Cardiac muscle cell (in vitro differentiated cells and primary cell): ENCODE measurements around the gene PTP4A2. TPM values are rescaled to one million over a fixed set of nuclear protein-coding genes. Genes with fewer than 3 reads are reported as not detected.
A peak's percentile ranks its signal among the peaks of the same experiment; 100 is the strongest.

ENCODE experiments used
- DNase-seq, 2 donors: peaks; one replicate each; pipeline versions ENCODE4 v3.0.0 to v3.0.0-alpha.2; 2010 to 2017; ENCODE audit warnings: low read depth in 1 of 2, low spot score in 1 of 2
- H3K27ac ChIP-seq: fragments of 200-600 bp; sonication (generic); 2 replicates; pipeline ENCODE4 v1.5.1; 2016
- H3K27me3 ChIP-seq: fragments of 200-600 bp; sonication (generic); 2 replicates; pipeline ENCODE4 v1.6.0; 2016; ENCODE audit warnings: control low read depth
- H3K36me3 ChIP-seq: fragments of 200-600 bp; sonication (generic); 2 replicates; pipeline ENCODE4 v1.5.1; 2016; ENCODE audit warnings: control low read depth
- H3K4me1 ChIP-seq: fragments of 200-600 bp; sonication (generic); 2 replicates; pipeline ENCODE4 v1.8.1; 2017; ENCODE audit warnings: low read depth, mild to moderate bottlenecking, mixed run types
- H3K4me3 ChIP-seq: fragments of 200-600 bp; sonication (generic); 2 replicates; pipeline ENCODE4 v1.5.1; 2016; ENCODE audit warnings: mild to moderate bottlenecking
- H3K9me3 ChIP-seq: fragments of 200-600 bp; sonication (generic); 2 replicates; pipeline ENCODE4 v1.5.1; 2017; ENCODE audit warnings: low read depth, mild to moderate bottlenecking, control low read depth
- CTCF ChIP-seq: IDR thresholded peaks from 2 replicates; pipeline ENCODE4 v1.5.1; 2012; ENCODE audit warnings: low read depth, mild to moderate bottlenecking, low read length
- polyA plus RNA-seq: library from polyadenylated mRNA; unstranded; fragments of >200 nt; fragmentation: Nextera tagmentation; extraction: Ambion mirVana; gene quantifications from 2 replicates; pipeline ENCODE4 v1.2.1, GENCODE V29; 2016
- total RNA-seq: library from RNA; depleted of rRNA; stranded (reverse); fragments of >200 nt; gene quantifications from 2 replicates; pipeline ENCODE4 v1.2.3, GENCODE V29; 2016

The PTP4A2 gene
- total and polyA plus RNA-seq, 2 experiments from 2014 or later = 161 to 285 TPM

GRCh38 chr1:31885851-31886250 is 52.3 kb downstream of the PTP4A2 start:
- TF ChIP-seq CTCF = no peak
- H3K27ac ChIP-seq = no peak overlapping the region
- H3K9me3 ChIP-seq = no peaks in the 10 kb centered on the region
- no peaks in the 10 kb centered on the region for H3K36me3 ChIP-seq
- peaks cover 20% of the 10 kb centered on the region for H3K4me1 ChIP-seq
- no peak for DNase-seq
- no peak overlapping the region for H3K4me3 ChIP-seq
- H3K27me3 ChIP-seq = no peaks in the 10 kb centered on the region

DNA sequence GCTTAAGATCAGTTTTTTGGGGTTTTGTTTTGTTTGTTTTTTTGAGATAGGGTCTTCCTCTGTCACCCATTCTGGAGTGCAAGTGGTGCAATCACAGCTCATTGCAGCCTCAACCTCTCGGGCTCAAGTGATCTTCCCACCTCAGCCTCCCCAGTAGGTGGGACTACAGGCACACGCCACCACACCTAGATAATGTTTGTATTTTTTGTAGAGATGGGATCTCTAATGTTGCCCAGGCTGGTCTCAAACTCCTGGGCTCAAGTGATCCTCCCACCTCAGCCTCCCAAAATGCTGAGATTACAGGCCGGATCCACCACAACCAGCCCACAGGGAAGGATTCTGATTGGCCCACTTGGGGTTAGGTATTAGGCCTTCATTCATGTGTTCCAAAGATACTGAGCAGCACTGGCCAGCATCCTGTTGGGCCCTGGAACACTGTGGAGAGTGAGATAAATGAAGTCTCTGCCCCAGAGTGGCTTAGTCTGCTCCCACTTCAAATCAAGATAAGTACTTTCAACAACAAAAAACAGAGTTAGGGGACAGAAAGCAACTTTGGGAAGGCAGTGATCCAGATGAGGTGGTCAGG is 54.7 kb downstream of the PTP4A2 start:
- H3K4me3 ChIP-seq = no peak overlapping the region
- peaks cover 28% of the 10 kb centered on the region for H3K4me1 ChIP-seq
- no peaks in the 10 kb centered on the region for H3K36me3 ChIP-seq
- H3K27me3 ChIP-seq = no peaks in the 10 kb centered on the region
- TF ChIP-seq CTCF = no peak
- no peaks in the 10 kb centered on the region for H3K9me3 ChIP-seq
- peak overlapping the region; percentile 79 for H3K27ac ChIP-seq
- peak in 1 of 2 donors; percentile 32 for DNase-seq

DNA sequence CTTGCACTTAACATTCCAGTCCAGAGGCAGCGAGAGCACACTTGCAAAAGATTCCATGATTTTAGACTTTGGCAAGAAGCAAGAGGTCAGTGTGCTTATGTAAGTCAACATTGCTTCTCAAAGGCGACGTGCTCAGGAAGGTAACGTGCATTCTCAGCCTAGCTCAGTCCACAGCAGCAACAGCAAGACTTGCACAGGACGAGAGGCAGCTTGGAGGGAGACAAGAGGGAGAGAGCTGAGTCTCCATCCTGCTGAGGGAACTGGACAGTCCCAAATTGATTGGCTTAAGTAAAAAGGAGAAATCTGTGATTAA is 56.5 kb downstream of the PTP4A2 start:
- no peaks in the 10 kb centered on the region for H3K27me3 ChIP-seq
- H3K4me1 ChIP-seq = peaks cover 28% of the 10 kb centered on the region
- DNase-seq = peak in 1 of 2 donors; percentile 61
- no peak overlapping the region for H3K4me3 ChIP-seq
- H3K9me3 ChIP-seq = no peaks in the 10 kb centered on the region
- TF ChIP-seq CTCF = no peak
- no peaks in the 10 kb centered on the region for H3K36me3 ChIP-seq
- peak overlapping the region; percentile 59 for H3K27ac ChIP-seq

DNA sequence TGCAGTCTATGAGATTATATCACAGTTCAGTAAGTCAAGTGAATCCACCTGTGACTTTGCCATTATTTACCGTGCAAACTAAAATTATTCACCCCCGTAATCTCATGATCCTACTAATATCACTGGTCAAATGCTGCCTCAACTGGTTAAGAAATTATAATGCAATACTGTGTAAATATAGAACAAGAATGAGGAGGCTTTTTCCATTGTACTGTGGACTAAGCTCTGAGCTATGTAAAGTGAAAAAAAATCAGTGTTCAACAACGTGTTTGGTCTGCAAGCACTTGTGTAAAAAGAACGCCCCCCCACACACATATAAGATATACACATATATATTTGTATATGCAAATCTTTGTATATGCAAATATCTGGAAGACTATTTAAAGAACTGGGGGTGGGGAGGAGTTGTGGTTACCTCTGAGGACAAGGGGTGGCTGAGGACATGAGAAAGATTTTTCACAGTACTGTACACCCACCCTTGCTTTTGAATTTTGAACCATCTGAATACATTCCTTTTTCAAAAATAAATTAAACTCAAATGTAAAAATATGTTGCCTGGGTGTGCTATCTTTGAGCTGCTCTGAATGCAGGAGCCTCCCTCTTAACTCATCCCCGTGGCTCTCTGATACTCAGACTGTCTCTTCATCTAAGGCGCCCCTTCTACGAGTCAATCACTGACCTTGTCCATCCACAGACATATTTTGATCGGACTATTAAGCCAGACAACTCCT is 57.0 kb downstream of the PTP4A2 start:
- peak overlapping the region; percentile 59 for H3K27ac ChIP-seq
- H3K9me3 ChIP-seq = no peaks in the 10 kb centered on the region
- no peaks in the 10 kb centered on the region for H3K36me3 ChIP-seq
- no peak for TF ChIP-seq CTCF
- no peak overlapping the region for H3K4me3 ChIP-seq
- DNase-seq = no peak
- no peaks in the 10 kb centered on the region for H3K27me3 ChIP-seq
- H3K4me1 ChIP-seq = peaks cover 28% of the 10 kb centered on the region

DNA sequence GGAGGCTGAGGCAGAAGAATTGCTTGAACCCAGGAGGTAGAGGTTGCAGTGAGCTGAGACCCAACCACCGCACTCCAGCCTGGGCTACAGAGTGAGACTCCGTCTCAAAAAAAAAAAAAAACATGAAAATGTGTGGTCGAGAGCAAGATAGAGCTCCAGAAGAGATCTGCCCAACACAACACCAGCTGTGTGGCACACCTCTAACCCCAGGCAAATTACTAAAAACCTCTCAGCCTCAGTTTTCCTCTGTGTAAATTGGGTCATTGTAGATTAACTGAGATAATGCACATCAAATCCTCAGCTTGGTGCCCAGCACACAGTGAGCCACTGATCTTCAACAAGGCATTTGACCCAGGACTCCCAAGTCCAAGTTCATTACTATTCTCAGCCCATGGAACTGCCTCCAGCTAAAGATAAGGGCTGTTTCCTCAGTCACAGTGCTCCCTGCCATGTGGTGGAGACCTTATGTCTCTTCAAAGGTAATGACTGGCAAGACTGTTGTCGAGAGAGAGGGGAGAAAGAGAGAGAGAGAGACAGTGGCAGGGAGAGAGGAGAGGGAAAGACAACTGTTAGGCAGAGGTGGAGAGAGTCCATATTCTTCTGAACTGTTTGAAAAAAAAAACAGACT is 58.1 kb downstream of the PTP4A2 start:
- Histone ChIP-seq H3K4me1 (peaks cover 28% of the 10 kb centered on the region), H3K9me3 (no peaks in the 10 kb centered on the region), H3K36me3 (no peaks in the 10 kb centered on the region), H3K27me3 (no peaks in the 10 kb centered on the region), H3K27ac (peak overlapping the region; percentile 59), H3K4me3 (no peak overlapping the region)
- TF ChIP-seq CTCF = no peak
- no peak for DNase-seq
